NT2/D1 (cell line): ENCODE data around the gene DENND6B.

Source experiments
- SUZ12 ChIP-seq: IDR thresholded peaks from 2 replicates; pipeline ENCODE4 v1.6.1; 2011; ENCODE audit not compliant: insufficient read length, insufficient read depth; ENCODE audit errors: extremely low read depth
- YY1 ChIP-seq: IDR thresholded peaks from 2 replicates; pipeline ENCODE4 v1.6.1; 2011; ENCODE audit not compliant: insufficient read length, insufficient read depth

- no peak for TF ChIP-seq SUZ12
- no peak for TF ChIP-seq YY1
Measured at GRCh38 chr22:50305923-50306566, 20.8 kb downstream of the DENND6B start.
